Heart left ventricle (tissue), 13 donors: ENCODE data around the gene TSLP.

Source experiments
- POLR2A ChIP-seq, 2 donors: fragments of 450-650 bp; IDR thresholded peaks; one replicate each; pipeline ENCODE4 v1.6.1; 2017; ENCODE audit warnings: antibody characterized with exemption in 2 of 2, mild to moderate bottlenecking in 2 of 2, moderate library complexity in 2 of 2
- TF ChIP-seq, protein P1 (sequence below), 12 donors: fragments of 200-600 bp; sonication (generic) in 4 of 12; IDR thresholded peaks; one replicate each; pipeline versions ENCODE4 v1.5.0 to v1.8.0; 2018 to 2022; ENCODE audit warnings: antibody characterized with exemption in 12 of 12, mild to moderate bottlenecking in 5 of 12
- donor health status: ischemic (EF 13 %, LVEDD 7.1; RV severe dilation, severe dysfunction).
- donor health status: DM: no; HTN: yes; CAD: no.
- donor health status: DM: no; HTN: no; CAD: no.
- donor health status: ischemic (EF 25% LVEDD 6.9; RV normal size, moderate dysfunction).
- donor health status: ischemic (EF 25% LVEDD 5.7; RV mildly dilated, moderate dysfunction).
- donor health status: ischemic (EF 35%, LVEDD 5.7; RV mildly dilated, moderate dysfunction).
- donor health status: nonischemic (EF 11% LVEDD 7.7; RV severe dilation, severe dysfunction).
- donor health status: DM: yes; HTN: yes; CAD: no.
- donor health status: PGD.
- donor health status: ischemic (EF 29% LVEDD 5.4; RV normal size, mild dysfunction).
- donor health status: nonischemic (EF 23%, LVEDD 6.1; RV moderate dilation, normal function).

DNA sequence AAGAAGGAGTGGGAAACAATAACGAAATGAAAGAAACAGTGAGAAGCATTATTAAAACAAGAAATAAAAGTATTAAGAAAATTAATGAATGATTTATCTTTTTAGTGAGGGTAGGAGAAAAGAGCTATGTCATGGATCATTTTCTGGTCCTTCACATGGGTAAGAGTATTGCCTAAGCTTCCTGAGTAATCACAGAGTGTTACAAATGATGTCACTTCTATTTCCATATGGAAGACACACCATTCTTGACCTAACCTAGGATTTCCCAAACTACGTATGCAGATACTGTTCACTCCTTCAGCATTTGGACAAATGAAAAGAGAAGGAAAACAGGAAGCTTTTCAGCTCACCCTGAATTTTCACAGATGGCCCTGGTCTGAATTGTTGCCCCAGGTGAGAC is 3.3 kb upstream of the TSLP start:
- TF ChIP-seq, protein P1, sequence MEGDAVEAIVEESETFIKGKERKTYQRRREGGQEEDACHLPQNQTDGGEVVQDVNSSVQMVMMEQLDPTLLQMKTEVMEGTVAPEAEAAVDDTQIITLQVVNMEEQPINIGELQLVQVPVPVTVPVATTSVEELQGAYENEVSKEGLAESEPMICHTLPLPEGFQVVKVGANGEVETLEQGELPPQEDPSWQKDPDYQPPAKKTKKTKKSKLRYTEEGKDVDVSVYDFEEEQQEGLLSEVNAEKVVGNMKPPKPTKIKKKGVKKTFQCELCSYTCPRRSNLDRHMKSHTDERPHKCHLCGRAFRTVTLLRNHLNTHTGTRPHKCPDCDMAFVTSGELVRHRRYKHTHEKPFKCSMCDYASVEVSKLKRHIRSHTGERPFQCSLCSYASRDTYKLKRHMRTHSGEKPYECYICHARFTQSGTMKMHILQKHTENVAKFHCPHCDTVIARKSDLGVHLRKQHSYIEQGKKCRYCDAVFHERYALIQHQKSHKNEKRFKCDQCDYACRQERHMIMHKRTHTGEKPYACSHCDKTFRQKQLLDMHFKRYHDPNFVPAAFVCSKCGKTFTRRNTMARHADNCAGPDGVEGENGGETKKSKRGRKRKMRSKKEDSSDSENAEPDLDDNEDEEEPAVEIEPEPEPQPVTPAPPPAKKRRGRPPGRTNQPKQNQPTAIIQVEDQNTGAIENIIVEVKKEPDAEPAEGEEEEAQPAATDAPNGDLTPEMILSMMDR (IDR thresholded peaks at IDR 0.05): no peak
- no peak for TF ChIP-seq POLR2A (IDR thresholded peaks at IDR 0.05)
